H7 (cell line): ENCODE measurements around the gene KLC3. TPM values are rescaled to one million over a fixed set of nuclear protein-coding genes. Genes with fewer than 3 reads are reported as not detected.

ENCODE experiments used
- DNase-seq: peaks from one replicate; pipeline ENCODE4 v3.0.0; 2012
- H3K27me3 ChIP-seq: 2 replicates; pipeline ENCODE4 v1.6.0; 2011; ENCODE audit warnings: mild to moderate bottlenecking, low read length; ENCODE audit not compliant: control insufficient read depth, insufficient read depth
- H3K36me3 ChIP-seq: replicated peaks from 2 replicates; pipeline ENCODE4 v1.5.1; 2011; ENCODE audit warnings: low read length; ENCODE audit not compliant: control insufficient read depth, insufficient read depth
- H3K4me3 ChIP-seq: 2 replicates; pipeline ENCODE4 v1.5.1; 2011; ENCODE audit warnings: low read depth, mild to moderate bottlenecking, control low read depth, low read length, moderate library complexity; ENCODE audit not compliant: insufficient read depth
- total RNA-seq: library from RNA; depleted of rRNA; stranded (reverse); fragments of >200 nt; shearing (Covaris generic); gene quantifications from 2 replicates; pipeline ENCODE4 v1.2.3, GENCODE V29; 2014

Gene KLC3
- total RNA-seq, 1 experiment from 2014 or later: 1.8 TPM

DNA sequence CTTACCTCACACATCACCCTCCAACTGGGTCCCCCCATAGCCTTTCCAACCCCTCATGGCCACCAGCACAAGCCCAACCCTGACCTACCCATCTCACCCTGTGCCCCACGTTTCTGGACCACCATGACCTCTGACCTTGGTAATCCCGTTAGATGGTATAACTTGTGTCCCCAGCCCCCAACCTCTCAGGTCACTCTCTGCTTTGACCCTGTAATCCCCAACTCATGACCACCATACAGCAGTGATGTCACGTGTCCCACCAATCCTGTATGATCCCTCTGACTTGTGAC is 8.5 kb downstream of the KLC3 start:
- no peak for DNase-seq
- H3K27me3 ChIP-seq: no peaks in the 10 kb centered on the region
- H3K4me3 ChIP-seq: no peak overlapping the region
- peaks cover 20% of the 10 kb centered on the region for H3K36me3 ChIP-seq

- H3K27me3 ChIP-seq: no peaks in the 10 kb centered on the region
- DNase-seq: peak; percentile 53
- H3K4me3 ChIP-seq: no peak overlapping the region
- H3K36me3 ChIP-seq: peaks cover 24% of the 10 kb centered on the region
These were observed 8.9 kb downstream of the KLC3 start for GRCh38 chr19:45349430-45349941.

DNA sequence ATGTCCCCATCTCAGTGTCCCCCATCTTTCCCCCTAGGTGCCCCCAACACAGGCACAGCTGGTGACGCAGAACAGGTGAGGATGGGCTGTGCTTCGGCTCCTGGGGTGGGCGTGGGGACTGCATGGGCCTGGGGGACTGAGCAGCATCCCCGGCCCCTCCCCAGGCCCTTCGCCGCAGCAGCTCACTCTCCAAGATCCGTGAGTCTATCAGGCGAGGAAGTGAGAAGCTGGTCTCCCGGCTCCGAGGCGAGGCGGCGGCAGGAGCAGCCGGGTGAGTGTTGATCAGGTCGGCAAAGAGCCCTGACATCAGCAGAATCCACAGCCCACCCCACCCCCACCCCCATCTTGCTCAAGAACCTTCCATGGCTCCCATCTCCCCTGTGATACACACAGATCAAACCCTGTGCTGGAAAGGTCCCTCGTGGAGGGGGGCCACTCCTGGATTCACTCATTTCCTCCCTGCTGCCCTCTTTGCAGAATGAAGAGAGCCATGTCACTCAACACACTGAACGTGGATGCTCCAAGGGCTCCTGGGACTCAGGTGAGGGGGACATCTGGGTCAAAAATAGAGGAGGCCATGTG is 10.0 kb downstream of the KLC3 start:
- peaks cover 31% of the 10 kb centered on the region for H3K36me3 ChIP-seq
- no peaks in the 10 kb centered on the region for H3K27me3 ChIP-seq
- peak; percentile 54 for DNase-seq
- H3K4me3 ChIP-seq: no peak overlapping the region

GRCh38 chr19:45351401-45351952 is 10.9 kb downstream of the KLC3 start:
- peaks cover 36% of the 10 kb centered on the region for H3K36me3 ChIP-seq
- H3K4me3 ChIP-seq: no peak overlapping the region
- peak; percentile 52 for DNase-seq
- no peaks in the 10 kb centered on the region for H3K27me3 ChIP-seq

DNA sequence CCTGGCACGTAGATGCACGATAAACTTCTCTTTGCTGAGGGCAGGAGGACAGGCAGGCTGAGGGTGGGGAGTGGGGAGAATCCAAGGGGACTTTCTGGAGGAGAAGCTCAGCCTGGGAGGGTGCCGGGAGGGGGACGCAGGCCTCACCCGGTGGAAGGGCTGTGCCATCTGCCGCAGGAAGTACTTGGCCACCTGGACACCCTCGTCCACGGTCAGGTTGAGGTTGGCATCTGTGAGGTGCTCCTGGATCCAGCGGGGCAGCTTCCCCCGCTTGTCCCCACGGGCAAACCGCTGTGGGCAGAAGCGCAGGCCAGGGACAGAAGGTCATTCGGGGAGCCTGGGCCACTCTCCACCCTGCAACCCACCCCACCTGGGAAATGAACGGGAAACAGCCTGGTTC is 11.5 kb downstream of the KLC3 start:
- H3K4me3 ChIP-seq: no peak overlapping the region
- H3K36me3 ChIP-seq: peaks cover 42% of the 10 kb centered on the region
- H3K27me3 ChIP-seq: no peaks in the 10 kb centered on the region
- DNase-seq: no peak

DNA sequence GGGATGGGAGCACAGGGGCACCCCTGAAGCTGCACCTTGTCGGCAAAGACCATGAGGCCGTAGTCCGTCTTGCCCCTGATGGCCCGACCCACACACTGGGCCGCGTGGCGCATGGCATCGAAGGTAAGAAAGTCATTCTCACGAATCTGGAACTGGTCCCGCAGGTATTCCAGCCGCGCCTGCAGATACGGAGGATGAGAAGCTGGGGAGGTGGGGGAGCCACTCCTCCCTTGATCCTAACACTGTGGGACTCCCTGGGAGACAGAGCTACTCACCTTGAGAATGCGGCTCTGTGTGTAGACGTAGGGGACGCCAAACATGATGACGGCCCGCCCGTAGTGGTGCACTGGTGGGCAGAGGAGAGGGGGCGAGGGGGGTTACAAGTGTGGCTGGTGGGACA is 11.9 kb downstream of the KLC3 start:
- no peaks in the 10 kb centered on the region for H3K27me3 ChIP-seq
- H3K36me3 ChIP-seq: peaks cover 45% of the 10 kb centered on the region
- H3K4me3 ChIP-seq: no peak overlapping the region
- DNase-seq: peak; percentile 62

GRCh38 chr19:45352914-45353796 is 12.6 kb downstream of the KLC3 start:
- peak; percentile 61 for DNase-seq
- H3K27me3 ChIP-seq: no peaks in the 10 kb centered on the region
- peaks cover 47% of the 10 kb centered on the region for H3K36me3 ChIP-seq
- no peak overlapping the region for H3K4me3 ChIP-seq

DNA sequence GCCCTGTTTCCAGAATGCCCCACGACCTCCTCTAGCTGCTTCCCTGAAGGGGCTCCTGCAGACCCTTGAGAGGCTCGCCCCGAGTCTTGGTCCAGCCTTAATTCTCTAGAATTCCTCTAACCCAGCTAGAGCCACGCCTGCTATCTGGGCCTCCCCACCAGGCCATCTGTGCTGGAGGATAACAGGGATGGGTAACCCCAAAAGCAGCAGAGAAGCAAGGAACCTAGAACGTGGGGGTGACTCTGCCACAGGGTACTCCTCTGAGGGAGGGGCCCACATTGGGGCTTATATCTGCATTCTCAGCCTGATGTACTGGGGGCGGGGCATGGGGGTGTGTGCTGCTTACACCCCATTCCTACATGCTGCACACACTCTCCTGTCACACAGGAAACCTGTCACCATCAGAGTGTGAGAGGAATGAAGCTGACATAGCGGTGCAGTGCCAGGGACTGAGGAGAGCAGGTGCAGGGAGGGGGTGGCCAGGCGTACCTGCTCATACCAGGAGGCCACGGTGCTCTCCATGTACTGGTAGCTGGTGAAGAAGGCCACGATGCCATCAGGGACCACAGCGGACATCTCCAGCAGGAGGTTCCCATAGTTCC is 13.8 kb downstream of the KLC3 start:
- peak; percentile 30 for DNase-seq
- H3K4me3 ChIP-seq: no peak overlapping the region
- H3K36me3 ChIP-seq: peaks cover 55% of the 10 kb centered on the region
- H3K27me3 ChIP-seq: no peaks in the 10 kb centered on the region

DNA sequence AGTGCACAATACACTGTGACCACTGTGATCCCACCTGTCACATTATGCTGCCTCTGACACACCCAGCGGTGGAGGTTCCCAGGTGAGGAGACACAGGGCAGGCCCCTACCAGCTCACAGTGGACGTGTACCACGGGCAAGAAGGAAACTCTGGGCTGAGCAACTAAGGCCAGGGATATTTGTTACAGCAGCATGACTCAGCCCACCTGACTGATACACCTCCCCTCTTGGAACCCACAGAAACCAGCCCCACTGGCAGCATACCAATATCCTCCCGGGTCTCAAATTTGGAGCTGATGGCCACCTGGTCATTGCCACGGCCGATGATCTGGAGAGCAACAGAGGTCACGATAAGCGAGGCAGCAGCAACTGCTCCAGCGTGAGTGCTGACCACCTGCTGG is 14.9 kb downstream of the KLC3 start:
- Histone ChIP-seq H3K4me3 (no peak overlapping the region), H3K27me3 (no peaks in the 10 kb centered on the region), H3K36me3 (peaks cover 58% of the 10 kb centered on the region)
- DNase-seq: peak; percentile 28

DNA sequence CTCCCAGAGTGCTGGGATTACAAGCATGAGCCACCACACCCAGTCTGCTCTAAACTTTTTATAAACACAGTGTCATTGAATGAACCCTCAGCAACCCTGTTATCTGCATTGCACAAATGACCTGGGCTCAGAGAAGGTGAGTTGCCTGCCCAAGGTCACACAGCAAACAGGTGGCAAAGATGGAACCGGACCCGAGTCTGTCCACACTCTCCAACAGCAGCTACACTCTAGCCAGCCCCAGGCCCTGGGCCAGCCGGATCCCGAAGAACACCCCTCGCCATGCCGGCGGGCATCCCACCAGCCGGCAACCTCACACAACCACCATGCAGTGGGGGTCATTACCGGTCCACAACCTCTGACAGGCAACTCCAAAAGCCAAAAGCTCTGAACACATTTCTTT is 15.4 kb downstream of the KLC3 start:
- peak; percentile 32 for DNase-seq
- no peaks in the 10 kb centered on the region for H3K27me3 ChIP-seq
- peaks cover 59% of the 10 kb centered on the region for H3K36me3 ChIP-seq
- H3K4me3 ChIP-seq: no peak overlapping the region

GRCh38 chr19:45356760-45357444 is 16.4 kb downstream of the KLC3 start:
- Histone ChIP-seq H3K36me3 (peaks cover 62% of the 10 kb centered on the region), H3K4me3 (no peak overlapping the region), H3K27me3 (no peaks in the 10 kb centered on the region)
- DNase-seq: peak; percentile 30

GRCh38 chr19:45357445-45357783 is 16.9 kb downstream of the KLC3 start:
- no peaks in the 10 kb centered on the region for H3K27me3 ChIP-seq
- peaks cover 62% of the 10 kb centered on the region for H3K36me3 ChIP-seq
- DNase-seq: peak; percentile 54
- no peak overlapping the region for H3K4me3 ChIP-seq

DNA sequence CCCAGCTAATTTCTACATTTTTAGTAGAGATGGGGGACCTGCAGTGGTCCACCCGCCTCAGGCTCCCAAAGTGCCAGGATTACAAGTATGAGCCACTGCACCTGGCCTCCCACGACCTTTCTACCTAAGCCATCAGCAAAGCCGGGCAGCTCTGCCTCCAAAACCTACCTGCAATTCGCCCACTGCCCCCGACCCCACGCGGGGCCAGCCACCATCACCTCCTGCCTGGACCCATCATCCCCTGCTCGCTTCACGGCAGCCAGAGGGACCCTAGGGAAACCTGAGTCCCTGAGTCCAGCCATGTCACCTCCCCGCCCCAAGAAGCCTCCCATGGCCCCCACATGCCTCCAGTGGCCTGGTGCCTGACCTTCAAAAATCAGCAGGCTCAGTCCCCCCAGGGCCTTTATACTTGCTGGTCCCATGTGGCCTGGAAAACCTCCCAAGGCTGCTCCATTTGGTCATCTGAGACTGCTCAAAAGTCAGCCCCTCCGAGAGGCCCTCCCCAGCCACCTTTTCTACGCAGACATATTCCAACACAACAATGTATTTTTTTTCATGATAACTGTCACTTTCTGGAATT is 17.8 kb downstream of the KLC3 start:
- peak; percentile 40 for DNase-seq
- Histone ChIP-seq H3K27me3 (no peaks in the 10 kb centered on the region), H3K4me3 (no peak overlapping the region), H3K36me3 (peaks cover 65% of the 10 kb centered on the region)

DNA sequence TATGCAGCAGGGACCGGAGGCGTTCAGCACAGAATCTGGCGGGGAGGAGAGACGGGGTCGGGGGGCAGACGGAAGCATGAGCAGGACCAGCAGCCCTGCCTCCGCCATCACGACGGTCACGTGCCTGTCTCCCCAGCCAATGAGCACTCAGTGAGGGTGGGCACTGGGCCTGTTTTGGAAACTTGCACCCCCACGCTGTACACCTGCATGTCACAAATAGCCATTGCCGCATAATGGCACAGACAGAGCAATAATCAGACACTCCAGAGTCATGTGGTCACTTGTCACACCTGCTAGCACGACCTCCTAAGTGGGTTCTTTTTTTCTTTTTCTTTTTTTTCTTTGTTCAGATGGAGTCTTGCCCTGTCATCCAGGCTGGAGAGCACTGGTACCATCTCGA is 21.1 kb downstream of the KLC3 start:
- peaks cover 48% of the 10 kb centered on the region for H3K36me3 ChIP-seq
- H3K27me3 ChIP-seq: no peaks in the 10 kb centered on the region
- H3K4me3 ChIP-seq: no peak overlapping the region
- peak; percentile 30 for DNase-seq
